K562 (cell line): ENCODE data around the gene TTLL11. TPM values are rescaled to one million over a fixed set of nuclear protein-coding genes. Genes with fewer than 3 reads are reported as not detected.

Source experiments
- ATAC-seq: fragments of 200-7000 bp; cut with Tn5 transposase; 3 replicates; pipeline ENCODE4 v1.9.1; 2020; ENCODE audit warnings: moderate library complexity
- BruUV-seq: library from RNA; stranded (reverse); fragments of 400-500 nt; replicated peaks from 2 replicates; lab custom pipeline; 2021; lab: Mats Ljungman, UMichigan
- CTCF ChIA-PET: fragments of 300-600 bp; formaldehyde crosslinking; extraction: SDS; loops from one replicate; lab custom pipeline; 2021; ENCODE audit warnings: low intra/inter-chr PET ratio; lab: Yijun Ruan, JAX
- POLR2A ChIA-PET: fragments of 300-600, 350-650 bp; sonication (Branson Sonifier 250); formaldehyde crosslinking; extraction: SDS; loops from one replicate; lab custom pipeline; 2021; ENCODE audit warnings: antibody characterized with exemption, inconsistent platforms; lab: Yijun Ruan, JAX
- DNase-seq, 4 experiments: peaks; one replicate each; pipeline versions ENCODE4 v3.0.0 to v3.0.0-alpha.2; 2011 to 2018; ENCODE audit warnings: low spot score in 3 of 4, mixed read lengths in 3 of 4; ENCODE audit errors: extremely low read depth in 1 of 4
- FAIRE-seq: peaks from 2 replicates; lab custom pipeline; 2011; peaks lifted over from hg19 to GRCh38; lab: Jason Lieb, UNC
- H2AFZ ChIP-seq: 2 replicates; pipeline ENCODE4 v1.6.0; 2011; ENCODE audit warnings: low read depth, low read length, control low read depth, inconsistent platforms
- H3K27ac ChIP-seq: fragments of 200-600 bp; 3 replicates; pipeline ENCODE4 v1.8.0; 2011; ENCODE audit warnings: low read depth, mild to moderate bottlenecking, control low read depth, inconsistent platforms, low read length, moderate library complexity, mixed read lengths; ENCODE audit errors: extremely low read depth
- H3K27me3 ChIP-seq, 2 experiments: fragments of 300-600 bp in 1 of 2; 2 replicates in 1 of 2; 3 replicates in 1 of 2; pipeline versions ENCODE4 v1.6.0 to v1.8.0; 2011; ENCODE audit warnings: inconsistent platforms in 2 of 2, low read length in 2 of 2, mild to moderate bottlenecking in 1 of 2, mixed read lengths in 1 of 2, moderate library complexity in 1 of 2; ENCODE audit not compliant: control insufficient read depth in 2 of 2, insufficient read depth in 2 of 2
- H3K36me3 ChIP-seq: fragments of 300-600 bp; 3 replicates; pipeline ENCODE4 v1.8.0; 2011; ENCODE audit warnings: mild to moderate bottlenecking, low read length, inconsistent platforms; ENCODE audit not compliant: control insufficient read depth, insufficient read depth
- H3K4me1 ChIP-seq, 2 experiments: fragments of 200-600 bp in 1 of 2; replicated peaks in 1 of 2; 2 replicates in 1 of 2; 3 replicates in 1 of 2; pipeline versions ENCODE4 v1.5.1 to v1.8.0; 2011; ENCODE audit warnings: inconsistent platforms in 2 of 2, low read length in 2 of 2, mild to moderate bottlenecking in 1 of 2, mixed read lengths in 1 of 2, moderate library complexity in 1 of 2; ENCODE audit not compliant: control insufficient read depth in 2 of 2, insufficient read depth in 2 of 2
- H3K4me2 ChIP-seq: 2 replicates; pipeline ENCODE4 v1.6.1; 2011; ENCODE audit warnings: low read length, control low read depth, inconsistent platforms, mixed read lengths; ENCODE audit not compliant: insufficient read depth
- H3K4me3 ChIP-seq: fragments of 200-600 bp; sonication (generic), shearing (Covaris generic); 2 replicates; pipeline ENCODE4 v1.5.1; 2016; ENCODE audit warnings: control low read depth, inconsistent platforms
- H3K79me2 ChIP-seq: fragments of 200-600 bp; 3 replicates; pipeline ENCODE4 v1.8.0; 2011; ENCODE audit warnings: low read length, inconsistent platforms; ENCODE audit not compliant: control insufficient read depth, insufficient read depth
- H3K9ac ChIP-seq, 2 experiments: 2 replicates each; pipeline versions ENCODE4 v1.6.0 to v1.6.1; 2011; ENCODE audit warnings: low read depth in 2 of 2, low read length in 2 of 2, control low read depth in 1 of 2, inconsistent platforms in 1 of 2, mild to moderate bottlenecking in 1 of 2, mixed read lengths in 1 of 2; ENCODE audit not compliant: insufficient read depth in 1 of 2
- H3K9me1 ChIP-seq: one replicate; pipeline ENCODE4 v1.6.0; 2011; ENCODE audit warnings: inconsistent platforms, mild to moderate bottlenecking, low read length, moderate library complexity; ENCODE audit not compliant: control insufficient read depth, insufficient read depth
- H3K9me3 ChIP-seq: replicated peaks from 2 replicates; pipeline ENCODE4 v1.5.1; 2011; ENCODE audit warnings: low read depth, low read length, inconsistent platforms; ENCODE audit not compliant: control insufficient read depth, insufficient read depth
- H4K20me1 ChIP-seq: replicated peaks from 2 replicates; pipeline ENCODE4 v1.6.1; 2011; ENCODE audit warnings: low read length, inconsistent platforms, mixed read lengths; ENCODE audit not compliant: control insufficient read depth, insufficient read depth
- RBM25 ChIP-seq: fragments of 200-400 bp; formaldehyde crosslinking; IDR thresholded peaks from 2 replicates; pipeline ENCODE4 v1.6.1; 2018; ENCODE audit warnings: low read length, low read depth, moderate library complexity; ENCODE audit not compliant: severe bottlenecking
- TCF7L2 ChIP-seq: fragments of 150-350 bp; IDR thresholded peaks from 2 replicates; pipeline ENCODE4 v1.6.1; 2016; ENCODE audit warnings: low read depth, mild to moderate bottlenecking, low read length, moderate library complexity
- ZFP30 ChIP-seq: fragments of 250-450 bp; sonication (Bioruptor Pico); IDR thresholded peaks from 2 replicates; pipeline ENCODE4 v1.8.0; 2022; ENCODE audit warnings: moderate library complexity, mild to moderate bottlenecking, inconsistent platforms, borderline replicate concordance
- ZNF431 ChIP-seq: sonication (generic); formaldehyde crosslinking; IDR thresholded peaks from 2 replicates; pipeline ENCODE4 v1.8.0; 2022; ENCODE audit warnings: mild to moderate bottlenecking, missing genetic modification reagents
- WGBS: fragments of 100-300 bp; shearing (Covaris generic); methylation state at CpG from one replicate; pipeline ENCODE4 v1.1.6; 2016; ENCODE audit warnings: low coverage, mixed read lengths; ENCODE audit not compliant: insufficient coverage; ENCODE audit errors: missing lambda C conversion rate; 5-methylcytosine and 5-hydroxymethylcytosine counted together
- in situ Hi-C: fragments of 300-500 bp; cut with MboI; formaldehyde crosslinking; loops from 4 replicates; pipeline ENCODE4 v1.15.0; 2018; ENCODE audit warnings: inconsistent platforms, mixed read lengths
- intact Hi-C: fragments of 100-400 bp; cut with micrococcal nuclease; formaldehyde crosslinking; loops from 2 replicates; pipeline ENCODE4 v1.14.2; 2022
- polyA plus RNA-seq, 8 experiments: library from polyadenylated mRNA; depleted of rRNA in 4 of 8; stranded (reverse) in 5 of 8; unstranded in 3 of 8; fragments of >200 nt; fragmentation: Nextera tagmentation in 2 of 8; fragmentation: Illumina TruSeq in 1 of 8; extraction: Ambion mirVana in 2 of 8; extraction: Trizol in 1 of 8; gene quantifications; 2 replicates each; pipeline versions ENCODE4 v1.2.1 to v1.2.3, GENCODE V29; 2011 to 2014; ENCODE audit warnings: inconsistent platforms in 1 of 8, missing spikeins in 1 of 8
- total RNA-seq, 7 experiments: library from RNA; depleted of rRNA in 6 of 7; stranded (reverse); fragments of >200 nt in 6 of 7; fragmentation: Illumina TruSeq in 2 of 7; extraction: Trizol in 2 of 7; gene quantifications; 2 replicates each; pipeline versions ENCODE4 v1.2.1 to v1.2.3, GENCODE V29; 2011 to 2021; ENCODE audit warnings: low replicate concordance in 1 of 7

TTLL11 gene
- total and polyA plus RNA-seq, 9 of the 15 experiments (the other 6 are each of a cell fraction or from before 2014, with no cell fraction given): 0.83 to 4.4 (median 2.7) TPM

GRCh38 chr9:121849554-121849953 lies 243.6 kb downstream of the TTLL11 start:
- Histone ChIP-seq H3K9ac (no peak overlapping the region), H4K20me1 (no peaks in the 10 kb centered on the region), H3K9me1 (no peaks in the 10 kb centered on the region), H2AFZ (no peak overlapping the region), H3K4me3 (no peak overlapping the region), H3K27ac (no peak overlapping the region), H3K4me1 (no peaks in the 10 kb centered on the region; a peak in 1 of 5 replicates), H3K79me2 (no peaks in the 10 kb centered on the region), H3K9me3 (no peaks in the 10 kb centered on the region), H3K4me2 (no peak overlapping the region), H3K36me3 (no peaks in the 10 kb centered on the region), H3K27me3 (peaks cover 8 to 28% of the 10 kb centered on the region in 2 experiments)
- TF ChIP-seq RBM25 (peak; percentile 51), ZNF431 (CRISPR knock-in tag) (no peak)
- POLR2A ChIA-PET: no interaction called here
- BruUV-seq: no TSS peak
- WGBS: 3% methylated on average over 4 of the region's 4 CpGs
- DNase-seq: no peak
- CTCF ChIA-PET: no interaction called here
- intact Hi-C loops: no loop called here
- no peak for ATAC-seq
- no peak for FAIRE-seq
- in situ Hi-C loops: no loop called here

DNA sequence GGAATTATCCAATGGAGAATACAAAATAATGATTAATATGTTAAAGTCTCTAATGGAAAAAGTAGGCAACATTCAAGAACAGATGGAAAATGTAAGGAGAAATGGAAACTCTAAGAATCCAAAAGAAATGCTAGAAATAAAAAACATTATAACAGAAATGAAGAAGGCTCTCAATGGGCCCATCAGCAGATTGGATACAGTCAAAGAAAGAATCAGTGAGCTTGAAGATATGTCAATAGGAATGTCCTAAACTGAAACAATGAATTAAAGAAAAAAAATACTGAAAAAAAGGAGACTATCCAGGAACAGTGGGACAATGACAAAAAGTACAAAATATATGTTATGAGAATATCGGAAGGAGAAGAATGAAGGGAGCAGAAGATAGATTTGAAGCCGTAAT lies 248.5 kb downstream of the TTLL11 start:
- no peaks in the 10 kb centered on the region for H3K9me3 ChIP-seq
- no peaks in the 10 kb centered on the region for H3K9me1 ChIP-seq
- H3K4me1 ChIP-seq: no peaks in the 10 kb centered on the region
- no peaks in the 10 kb centered on the region for H4K20me1 ChIP-seq
- ChIA-PET POLR2A (no interaction called here), CTCF (no interaction called here)
- H3K27me3 ChIP-seq: peaks cover 5 to 23% of the 10 kb centered on the region in 2 experiments; a peak in 3 of 5 replicates
- no peak overlapping the region for H3K4me3 ChIP-seq
- no peak overlapping the region for H3K9ac ChIP-seq
- no peak overlapping the region for H3K4me2 ChIP-seq
- no peaks in the 10 kb centered on the region for H3K79me2 ChIP-seq
- ATAC-seq (no peak), DNase-seq (no peak), FAIRE-seq (no peak)
- TF ChIP-seq TCF7L2: no peak
- peak; percentile 87 for TF ChIP-seq ZFP30 (CRISPR knock-in tag)
- no peak overlapping the region for H2AFZ ChIP-seq
- H3K36me3 ChIP-seq: no peaks in the 10 kb centered on the region
- intact Hi-C loops: no loop called here
- H3K27ac ChIP-seq: no peak overlapping the region
- in situ Hi-C loops: no loop called here
- WGBS: 0% methylated on average over 2 of the region's 2 CpGs
- no TSS peak for BruUV-seq
